Neural progenitor cell (in vitro differentiated cells): ENCODE data around the gene LRBA.

Source experiments
- EZH2phosphoT487 ChIP-seq: fragments of 200-600 bp; sonication (generic); IDR thresholded peaks from 2 replicates; pipeline ENCODE4 v1.6.1; 2017; ENCODE audit warnings: antibody characterized with exemption
- TF ChIP-seq, protein P1 (sequence below): fragments of 200-600 bp; sonication (generic); IDR thresholded peaks from 2 replicates; pipeline ENCODE4 v1.5.1; 2017; ENCODE audit warnings: antibody characterized with exemption, mild to moderate bottlenecking

DNA sequence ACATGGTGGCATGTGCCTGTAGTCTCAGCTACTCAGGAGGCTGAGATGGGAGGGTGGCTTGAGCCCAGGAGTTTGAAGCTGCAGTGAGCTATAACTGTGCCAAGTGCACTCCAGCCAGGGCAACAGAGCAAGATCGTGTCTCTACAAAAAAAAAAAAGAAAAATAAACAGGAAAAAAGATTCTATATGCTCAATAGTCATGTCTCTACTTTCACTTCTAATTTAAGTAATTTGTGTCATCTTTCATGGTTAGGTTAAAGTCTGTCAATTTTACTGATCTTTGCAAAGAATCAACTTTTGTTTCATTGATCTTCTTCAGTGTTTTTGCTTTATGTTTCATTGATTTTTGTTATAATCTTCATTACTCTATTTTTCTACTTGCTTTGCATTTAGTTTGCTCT lies 539.3 kb downstream of the LRBA start:
- TF ChIP-seq, protein P1, sequence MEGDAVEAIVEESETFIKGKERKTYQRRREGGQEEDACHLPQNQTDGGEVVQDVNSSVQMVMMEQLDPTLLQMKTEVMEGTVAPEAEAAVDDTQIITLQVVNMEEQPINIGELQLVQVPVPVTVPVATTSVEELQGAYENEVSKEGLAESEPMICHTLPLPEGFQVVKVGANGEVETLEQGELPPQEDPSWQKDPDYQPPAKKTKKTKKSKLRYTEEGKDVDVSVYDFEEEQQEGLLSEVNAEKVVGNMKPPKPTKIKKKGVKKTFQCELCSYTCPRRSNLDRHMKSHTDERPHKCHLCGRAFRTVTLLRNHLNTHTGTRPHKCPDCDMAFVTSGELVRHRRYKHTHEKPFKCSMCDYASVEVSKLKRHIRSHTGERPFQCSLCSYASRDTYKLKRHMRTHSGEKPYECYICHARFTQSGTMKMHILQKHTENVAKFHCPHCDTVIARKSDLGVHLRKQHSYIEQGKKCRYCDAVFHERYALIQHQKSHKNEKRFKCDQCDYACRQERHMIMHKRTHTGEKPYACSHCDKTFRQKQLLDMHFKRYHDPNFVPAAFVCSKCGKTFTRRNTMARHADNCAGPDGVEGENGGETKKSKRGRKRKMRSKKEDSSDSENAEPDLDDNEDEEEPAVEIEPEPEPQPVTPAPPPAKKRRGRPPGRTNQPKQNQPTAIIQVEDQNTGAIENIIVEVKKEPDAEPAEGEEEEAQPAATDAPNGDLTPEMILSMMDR = no peak
- TF ChIP-seq EZH2phosphoT487 = no peak
